SK-N-MC (cell line): ENCODE results near the gene KCNQ1.

ENCODE experiments used
- EZH2 ChIP-seq: fragments of 200-600 bp; sonication (generic); IDR thresholded peaks from one replicate; pipeline ENCODE4 v1.6.1; 2017; ENCODE audit warnings: antibody characterized with exemption
- FOXP2 ChIP-seq: optimal IDR thresholded peaks from 2 replicates; pipeline ENCODE3; 2011; ENCODE audit warnings: mild to moderate bottlenecking, moderate library complexity; ENCODE audit not compliant: insufficient read depth; ENCODE audit errors: extremely low read length, control extremely low read depth
- POLR2AphosphoS5 ChIP-seq: IDR thresholded peaks from 2 replicates; pipeline ENCODE4 v1.6.1; 2012; ENCODE audit warnings: mild to moderate bottlenecking, low read depth, low read length, borderline replicate concordance

DNA sequence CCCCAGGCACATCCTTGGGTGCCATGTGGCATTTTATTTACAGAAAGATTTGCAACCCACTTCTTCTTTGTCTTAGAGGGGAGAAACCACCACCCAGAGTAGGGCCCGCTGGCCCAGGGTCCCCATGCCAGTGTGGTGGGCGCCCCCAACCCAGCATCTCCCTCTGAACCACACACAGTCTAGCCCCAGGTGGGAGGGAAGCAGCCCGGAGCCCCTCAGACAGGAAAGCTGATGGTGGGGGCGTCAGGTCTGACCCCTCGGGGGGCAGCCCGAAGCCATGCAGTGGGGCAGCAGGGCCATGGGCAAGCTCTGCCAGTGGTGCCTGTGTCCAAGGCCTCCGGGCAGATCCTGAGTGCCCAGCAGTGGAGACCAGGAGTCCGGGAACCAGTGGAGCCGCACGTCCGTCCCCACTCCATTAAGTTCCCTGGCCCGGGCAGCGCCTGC lies 12.2 kb upstream of the KCNQ1 start:
- TF ChIP-seq EZH2 (no peak), POLR2AphosphoS5 (no peak), FOXP2 (no peak)
